Measurements from ENCODE around the gene KCNJ11.

- TF ChIP-seq CTCF (IDR thresholded peaks at IDR 0.05) (no peak), POLR2AphosphoS5 (IDR thresholded peaks at IDR 0.05) (no peak), EP300 (IDR thresholded peaks at IDR 0.05) (no peak)
These were observed 19.6 kb upstream of the KCNJ11 start for GRCh38 chr11:17408026-17408425.
